ENCODE results near the gene KDM2B. TPM values are rescaled to one million over a fixed set of nuclear protein-coding genes. Genes with fewer than 3 reads are reported as not detected.

The KDM2B gene
- total RNA-seq, 1 donor from 2014 or later = 22.0 TPM

DNA sequence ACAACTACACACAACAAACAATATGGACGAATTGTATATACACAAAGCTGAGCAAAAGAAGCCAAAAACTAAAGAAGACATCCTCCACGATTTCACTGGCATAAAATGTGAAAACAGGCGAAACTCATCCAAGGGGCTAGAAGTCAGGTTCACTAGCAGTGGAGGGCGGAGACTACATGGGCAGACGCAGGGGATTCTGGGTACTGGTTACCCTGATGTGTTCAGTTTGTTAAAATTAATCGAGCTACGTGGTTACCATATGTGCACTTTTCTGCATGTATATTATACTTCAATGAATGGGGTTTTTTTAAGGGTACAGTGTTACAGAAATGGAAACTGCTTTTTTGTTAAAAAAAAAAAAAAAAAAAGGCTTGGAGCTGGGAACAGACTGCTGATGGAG lies 12.3 kb downstream of the KDM2B start:
- DNase-seq (ENCODE audit: low read depth) = no peak

DNA sequence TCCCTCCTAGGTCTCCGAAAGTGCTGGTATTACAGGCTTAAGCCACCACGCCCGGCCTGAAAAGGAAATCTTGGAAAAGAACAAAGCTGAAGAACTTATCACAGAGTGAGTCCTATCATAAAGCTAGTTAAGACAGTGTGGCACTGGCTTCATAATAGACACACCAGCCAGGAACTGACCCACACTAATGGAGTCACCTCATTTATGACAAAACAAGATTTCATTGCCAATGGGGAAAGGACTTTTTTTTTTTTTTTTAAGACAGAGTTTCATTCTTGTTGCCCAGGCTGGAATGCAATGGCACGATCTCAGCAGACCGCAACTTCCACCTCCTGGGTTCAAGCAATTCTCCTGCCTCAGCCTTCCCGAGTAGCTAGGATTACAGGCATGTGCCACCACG lies 15.7 kb downstream of the KDM2B start:
- DNase-seq (ENCODE audit: low read depth) = peak; percentile 35

DNA sequence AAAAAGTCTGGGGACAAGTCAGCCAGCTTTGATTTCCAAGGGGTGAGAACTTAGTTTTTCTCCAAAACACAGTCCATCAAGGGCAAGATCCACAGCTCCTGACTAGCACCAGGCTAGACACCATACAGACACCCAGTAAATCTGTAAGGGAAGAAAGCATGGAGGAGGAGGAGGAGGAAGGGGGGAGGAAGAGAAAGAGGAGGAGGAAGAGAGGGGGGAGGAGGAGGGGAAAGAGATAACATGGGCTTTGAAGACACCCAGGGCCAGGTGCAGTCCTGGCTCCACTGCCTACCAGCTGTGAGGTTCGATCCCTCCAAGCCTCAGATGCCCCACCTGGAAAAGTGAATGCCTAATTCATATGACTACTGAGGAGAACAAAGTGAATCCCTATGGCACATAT lies 18.3 kb downstream of the KDM2B start:
- no peak for DNase-seq (ENCODE audit: low read depth)

DNA sequence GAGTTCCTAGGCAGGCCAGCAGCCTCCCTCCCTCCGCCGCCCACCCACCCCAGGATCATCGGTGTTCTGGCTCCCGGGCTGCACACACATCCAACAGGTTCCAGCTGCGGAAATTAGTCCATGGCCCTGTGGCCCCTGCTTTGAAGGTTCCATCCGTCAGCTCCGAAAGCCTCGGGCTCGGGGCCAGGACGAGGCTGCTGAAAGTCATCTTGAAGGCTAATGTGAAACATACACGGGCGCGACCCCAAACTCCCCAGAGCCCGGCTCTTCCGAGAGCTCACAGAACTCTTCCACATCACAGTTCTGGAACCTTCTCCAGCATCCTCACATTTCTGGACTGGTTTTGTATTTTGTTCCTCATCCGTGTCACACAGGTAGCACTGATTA lies 19.8 kb downstream of the KDM2B start:
- DNase-seq (ENCODE audit: low read depth) = no peak

DNA sequence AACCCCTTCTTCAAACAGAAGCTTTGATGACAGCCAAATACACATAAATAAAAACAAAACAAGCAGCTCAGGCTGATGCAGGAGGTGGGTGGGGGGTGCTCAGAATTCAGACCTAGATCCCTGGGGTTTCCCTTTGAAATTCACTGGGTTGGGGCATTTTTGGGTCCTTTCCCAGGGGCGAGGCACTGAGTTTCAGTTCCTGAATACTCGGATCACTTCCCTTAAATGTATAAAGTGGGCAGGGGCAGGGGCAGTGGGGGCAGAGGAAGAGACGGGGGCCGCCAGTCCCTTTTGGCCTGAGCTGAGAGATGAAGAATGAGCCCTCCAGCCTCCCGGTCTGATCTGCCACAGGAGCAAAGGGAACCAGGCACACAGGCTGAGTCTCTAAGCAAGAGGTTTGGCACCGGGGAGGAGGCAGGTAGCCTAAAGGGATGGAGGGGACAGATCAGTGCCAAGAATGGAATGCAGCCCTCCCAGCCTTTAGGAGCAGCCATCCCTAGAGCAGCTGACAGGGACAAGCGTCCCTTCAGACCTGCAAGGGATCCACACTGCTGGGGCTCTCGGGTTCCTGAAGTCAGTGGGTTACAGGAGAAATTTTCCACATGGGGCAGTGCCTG lies 20.3 kb downstream of the KDM2B start:
- no peak for DNase-seq (ENCODE audit: low read depth)

DNA sequence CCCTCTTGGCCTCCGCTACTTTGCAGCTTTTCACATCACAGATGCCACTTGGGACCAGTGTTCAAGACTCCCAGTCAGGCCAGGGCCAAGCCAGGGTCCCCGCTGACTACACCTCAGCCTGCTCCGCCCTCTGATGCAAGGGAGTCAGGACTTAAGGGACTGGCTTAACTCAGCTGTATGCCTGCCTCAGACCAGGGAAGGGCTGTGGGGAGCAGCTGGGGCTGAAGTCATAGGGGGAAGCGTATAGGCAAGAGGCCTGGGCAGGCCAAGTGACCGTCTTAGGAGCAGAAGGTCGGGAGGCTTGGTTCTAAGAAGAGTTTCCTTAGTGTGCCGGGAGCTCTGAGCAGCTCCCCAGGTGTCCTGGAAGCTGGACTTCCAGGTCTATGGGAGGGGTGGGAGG lies 21.9 kb downstream of the KDM2B start:
- no peak for DNase-seq (ENCODE audit: low read depth)

DNA sequence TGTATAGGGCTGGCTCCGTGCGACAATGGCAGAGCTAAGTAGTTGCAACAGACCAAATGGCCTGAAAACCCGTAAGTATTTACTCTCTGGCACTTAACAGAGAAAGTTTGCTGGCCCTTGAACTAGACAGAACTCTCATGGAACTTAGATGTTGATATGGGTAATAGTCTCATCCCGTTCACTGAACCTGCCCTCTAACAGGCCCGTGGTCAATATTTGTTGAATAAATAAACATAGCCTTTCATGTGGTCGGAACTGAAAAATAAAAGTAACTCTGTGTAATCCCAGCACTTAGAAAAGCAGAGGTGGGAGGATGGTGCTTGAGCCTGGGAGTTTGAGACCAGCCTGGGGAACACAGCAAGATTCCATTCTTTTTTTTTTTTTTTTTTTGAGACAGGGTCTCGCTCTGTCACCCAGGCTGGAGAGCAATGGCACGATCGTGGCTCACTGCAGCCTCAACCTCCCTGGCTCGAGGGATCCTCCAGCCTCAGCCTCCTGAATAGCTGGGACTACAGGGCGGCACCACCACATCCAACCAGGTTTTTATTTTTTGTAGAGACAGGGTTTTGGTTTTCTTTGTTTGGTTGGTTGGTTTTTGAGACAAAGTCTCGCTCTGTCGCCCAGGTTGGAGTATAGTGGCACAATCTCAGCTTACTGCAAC lies 29.7 kb downstream of the KDM2B start:
- no peak for DNase-seq (ENCODE audit: low read depth)

DNA sequence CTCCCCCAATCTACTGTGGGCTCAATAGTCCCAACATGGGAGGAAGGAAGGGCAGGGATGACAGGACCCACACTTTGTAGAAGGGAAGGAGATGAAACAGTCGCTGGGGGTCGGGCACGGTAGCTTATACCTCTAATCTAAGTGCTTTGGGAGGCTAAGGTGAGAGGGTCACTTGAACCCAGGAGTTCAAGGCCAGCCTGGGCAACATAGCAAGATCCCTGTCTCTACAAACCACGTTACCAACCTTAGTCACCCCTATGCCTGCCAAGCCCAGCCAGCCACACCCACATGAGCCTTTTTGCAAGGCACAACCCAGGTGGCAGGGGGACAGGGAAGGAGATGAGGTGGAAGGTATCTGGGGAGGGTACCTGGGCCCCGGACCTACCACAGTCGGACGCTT lies 31.7 kb downstream of the KDM2B start:
- DNase-seq (ENCODE audit: low read depth) = no peak

DNA sequence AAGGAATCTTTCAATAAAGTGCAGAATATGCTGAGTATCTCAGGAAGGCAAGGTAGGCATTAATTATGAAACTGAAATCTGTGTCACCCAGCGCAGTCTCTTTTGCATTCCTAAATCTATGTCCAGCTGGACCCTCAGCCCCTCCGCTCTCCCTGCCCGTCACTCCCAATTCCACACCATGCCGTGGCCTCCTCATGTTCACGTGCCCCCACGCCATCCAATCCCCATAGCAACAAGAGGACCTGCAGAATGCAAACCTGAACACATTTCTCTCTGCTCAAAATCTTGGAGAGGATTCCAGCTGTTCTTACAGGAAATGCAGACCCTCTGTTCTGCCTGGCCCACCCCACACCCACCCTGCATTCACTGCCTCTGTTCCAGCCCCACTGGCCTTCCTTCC lies 35.3 kb downstream of the KDM2B start:
- no peak for DNase-seq (ENCODE audit: low read depth)

DNA sequence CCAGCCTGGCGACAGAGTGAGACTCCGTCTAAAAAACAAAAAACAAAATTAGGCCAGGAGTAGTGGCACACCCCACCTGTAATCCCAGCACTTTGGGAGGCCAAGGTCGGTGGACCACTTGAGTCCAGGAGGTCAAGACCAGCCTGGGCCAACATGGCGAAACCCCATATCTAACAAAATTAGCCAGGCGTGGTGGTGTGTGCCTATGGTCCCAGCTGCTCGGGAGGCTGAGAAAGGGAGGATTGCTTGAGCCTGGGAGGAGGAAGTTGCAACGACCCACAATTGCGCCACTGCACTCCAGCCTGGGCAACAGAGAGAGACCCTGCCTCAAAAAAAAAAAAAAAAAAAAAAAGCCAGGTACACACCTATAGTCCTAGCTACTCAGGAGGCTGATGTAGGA lies 37.0 kb downstream of the KDM2B start:
- no peak for DNase-seq (ENCODE audit: low read depth)

DNA sequence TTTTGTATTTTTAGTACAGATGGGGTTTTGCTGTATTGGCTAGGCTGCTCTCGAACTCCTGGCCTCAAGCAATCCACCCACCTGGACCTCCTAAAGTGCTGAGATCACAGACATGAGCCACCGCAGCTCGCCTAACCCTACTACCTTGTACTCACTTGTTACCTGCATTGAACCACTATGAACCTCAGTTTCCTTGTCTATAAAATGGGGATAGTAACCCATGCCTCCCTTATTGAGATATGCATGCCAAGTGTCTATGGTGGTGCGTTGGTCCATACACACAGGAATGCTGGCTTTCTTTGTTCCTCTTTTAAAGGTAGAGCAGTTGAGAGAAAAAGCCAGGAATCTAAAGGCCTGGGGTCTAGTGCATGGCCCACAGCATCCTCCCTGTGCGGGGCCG lies 40.9 kb downstream of the KDM2B start:
- DNase-seq (ENCODE audit: low read depth) = no peak

DNA sequence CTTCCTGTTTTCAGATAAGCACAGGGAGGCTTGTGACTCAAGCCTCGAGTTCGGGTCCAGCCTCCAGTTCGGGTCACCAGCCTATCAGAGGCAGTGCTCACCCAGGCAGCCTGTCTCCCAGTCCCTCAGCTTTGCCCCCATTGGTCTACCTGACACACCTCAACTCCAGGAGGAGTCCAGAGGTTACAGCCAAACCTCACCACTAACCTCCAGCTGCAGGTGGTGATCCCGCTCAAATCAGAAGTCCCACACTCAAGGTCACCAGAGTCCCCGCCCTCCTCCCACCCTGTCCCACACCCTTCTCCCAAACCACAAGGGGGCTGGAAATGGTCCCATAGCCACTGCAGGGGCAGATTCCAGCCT lies 42.1 kb downstream of the KDM2B start:
- DNase-seq (ENCODE audit: low read depth) = peak; percentile 52

DNA sequence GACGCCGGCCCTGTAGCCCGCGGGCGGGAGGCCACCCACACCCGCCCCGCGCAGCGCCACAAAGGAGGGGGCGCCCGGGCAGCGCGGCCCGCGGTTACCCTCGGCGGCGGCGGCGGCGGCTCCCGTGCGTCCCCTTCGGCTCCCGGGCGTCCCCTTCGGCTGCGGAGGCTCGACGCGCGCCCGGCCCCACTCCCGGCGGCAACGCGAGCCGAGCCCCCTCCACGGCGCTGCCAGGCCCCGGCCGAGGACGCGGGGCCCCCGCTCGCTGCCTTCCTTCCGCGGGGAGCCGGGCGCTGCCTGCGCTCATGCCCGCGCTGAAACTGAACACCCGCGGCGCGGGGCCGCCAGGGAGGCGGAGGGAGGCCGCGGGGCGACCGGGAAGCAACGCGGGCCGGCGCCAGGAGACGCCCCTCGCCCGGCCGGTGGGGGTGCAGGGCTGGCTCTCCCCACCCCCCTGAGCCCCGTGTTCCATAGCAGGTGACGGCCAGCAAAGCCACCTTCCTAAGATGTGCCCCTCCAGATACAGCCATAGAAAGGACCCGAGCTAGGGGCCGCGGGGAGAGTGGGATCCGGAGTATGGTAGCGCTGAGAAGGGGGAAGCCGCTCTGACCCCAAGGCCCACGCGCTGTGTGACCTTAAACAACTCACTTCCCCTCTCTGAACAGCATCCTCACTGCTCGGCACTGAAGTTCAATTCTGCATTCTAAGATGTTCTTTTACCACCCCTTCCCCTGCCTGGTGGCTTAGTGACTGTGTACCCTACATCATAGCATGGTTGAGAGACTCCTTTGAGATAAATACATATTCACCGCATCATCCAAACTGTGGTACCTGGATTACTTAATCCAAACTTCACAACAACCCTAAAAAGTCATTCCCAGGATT lies 42.8 kb downstream of the KDM2B start:
- peak; percentile 14 for DNase-seq (ENCODE audit: low read depth)

DNA sequence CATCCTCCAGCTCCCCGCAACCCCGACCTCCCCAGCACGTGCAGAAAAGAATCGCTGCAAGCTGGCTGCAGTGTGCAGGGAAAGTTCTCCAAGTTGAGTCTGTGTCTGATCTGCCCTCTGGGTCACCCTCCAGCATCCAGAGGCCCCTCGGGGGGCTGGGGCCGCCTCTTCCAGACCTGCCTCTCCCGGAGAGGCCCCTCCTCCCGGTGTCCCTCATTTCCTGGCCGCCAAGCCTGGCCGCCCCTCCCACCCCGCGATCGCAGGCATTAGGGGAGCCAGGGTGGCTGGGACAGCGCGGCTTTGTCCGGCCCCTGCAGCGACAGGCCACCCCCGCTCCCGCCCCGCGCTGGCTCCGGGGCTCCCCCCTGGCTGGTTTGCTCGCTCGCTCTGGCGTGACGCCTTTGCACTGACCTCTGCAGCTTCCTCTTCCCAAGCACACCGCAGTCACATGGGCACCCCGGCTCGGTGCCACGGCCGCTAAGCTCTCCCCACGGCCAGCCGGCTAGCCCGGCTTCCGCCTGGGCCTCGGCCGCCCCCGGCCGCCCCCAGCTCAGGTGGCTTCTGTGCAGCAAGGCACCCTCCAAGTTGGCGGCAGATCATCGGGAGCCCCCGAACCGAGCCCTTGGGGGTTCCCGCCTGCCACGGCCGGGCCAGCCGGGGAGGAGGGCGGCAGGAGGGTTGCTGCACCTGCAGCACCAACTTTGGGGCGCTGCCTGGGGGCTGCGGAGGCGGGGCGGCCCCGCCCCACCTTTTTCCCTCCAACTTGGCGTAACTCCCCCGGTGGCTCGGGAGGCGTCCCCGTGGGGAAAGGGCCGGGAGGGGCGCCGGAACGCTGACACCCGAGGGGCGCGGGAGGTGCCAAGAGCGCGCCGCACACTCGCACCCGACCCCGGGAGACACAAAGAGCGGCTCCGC lies 43.7 kb downstream of the KDM2B start:
- DNase-seq (ENCODE audit: low read depth) = peak; percentile 84

DNA sequence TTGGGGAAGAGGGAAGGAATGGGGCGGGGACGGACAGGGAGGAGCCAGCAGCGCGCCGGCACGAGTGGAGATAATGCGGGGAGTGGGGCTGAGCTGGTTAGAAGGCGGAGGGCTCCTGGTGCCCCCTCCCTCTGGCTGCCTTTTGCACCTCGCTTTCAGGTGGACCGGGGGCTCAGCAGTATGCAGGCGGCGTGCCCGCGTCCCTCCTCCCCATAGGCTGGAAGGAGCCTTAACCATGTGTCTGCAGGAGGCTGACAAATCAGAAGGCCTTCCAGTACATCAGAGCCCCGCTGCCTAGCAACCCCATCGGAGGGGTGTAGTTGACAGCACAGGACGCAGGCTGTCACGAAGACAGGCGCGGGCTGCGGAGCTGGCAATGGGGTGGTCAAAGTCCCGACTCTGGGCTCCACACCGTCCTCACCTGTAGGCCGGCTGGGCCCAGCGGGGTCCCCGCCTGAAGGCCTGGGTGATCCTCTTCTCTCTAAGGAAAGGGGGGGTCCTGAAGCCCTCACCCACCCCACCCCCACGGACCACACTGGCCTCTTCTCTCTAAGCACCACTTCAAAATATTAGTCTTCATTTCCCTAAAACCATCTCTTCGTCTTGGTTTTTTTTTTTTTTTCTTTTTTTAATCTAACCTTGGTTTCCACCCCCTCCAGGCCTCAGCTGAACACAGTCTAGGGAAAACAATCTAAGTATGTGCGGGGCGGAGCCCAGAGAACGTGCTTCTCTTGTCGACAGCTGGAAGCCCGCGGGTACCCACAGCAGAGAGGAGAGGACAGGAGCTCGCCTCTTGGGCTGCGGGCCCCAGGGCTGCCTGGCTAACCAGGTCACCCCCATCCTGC lies 44.5 kb downstream of the KDM2B start:
- DNase-seq (ENCODE audit: low read depth) = peak; percentile 90

DNA sequence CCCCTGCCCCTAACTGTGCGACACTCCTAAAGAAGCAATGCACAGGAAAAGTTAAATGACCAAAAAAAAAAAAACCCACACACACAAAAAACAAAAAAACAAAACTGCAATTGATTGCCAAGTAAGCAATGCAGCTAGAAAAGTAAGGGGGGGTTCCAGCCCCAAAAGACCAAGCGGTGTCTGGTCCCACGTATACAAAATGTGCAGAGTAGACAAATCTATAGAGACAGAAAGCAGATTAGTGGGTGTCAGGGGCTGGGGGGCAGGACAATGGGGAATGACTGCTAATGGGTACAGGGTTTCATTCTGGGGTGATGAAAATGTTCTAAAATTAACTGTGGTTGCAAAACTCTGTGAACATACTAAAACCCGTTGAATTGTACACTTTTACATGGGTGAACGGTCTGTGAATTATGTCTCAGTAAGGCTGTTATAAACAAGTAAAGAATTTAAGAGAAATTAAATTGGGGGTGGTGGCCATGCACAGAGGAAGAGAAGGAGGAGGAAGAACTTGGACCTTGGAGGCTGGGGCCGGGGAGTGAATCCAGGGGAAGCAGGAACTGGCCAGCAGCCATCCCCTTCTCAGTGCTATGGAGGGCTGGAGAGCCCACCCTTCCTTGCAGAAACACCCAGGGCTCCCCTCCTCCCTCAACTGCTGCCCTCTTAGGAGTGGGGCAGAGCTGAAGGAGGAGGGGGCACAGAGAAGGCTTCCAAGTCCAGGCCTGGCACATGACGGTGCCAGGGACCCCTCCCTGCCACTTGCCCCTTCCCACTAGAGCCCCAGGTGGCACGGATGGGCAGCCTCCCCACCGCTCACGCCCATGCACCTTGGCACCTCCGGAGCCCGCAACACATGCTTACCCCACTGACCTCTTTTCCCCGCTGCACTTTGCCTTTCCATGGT lies 45.4 kb downstream of the KDM2B start:
- no peak for DNase-seq (ENCODE audit: low read depth)

DNA sequence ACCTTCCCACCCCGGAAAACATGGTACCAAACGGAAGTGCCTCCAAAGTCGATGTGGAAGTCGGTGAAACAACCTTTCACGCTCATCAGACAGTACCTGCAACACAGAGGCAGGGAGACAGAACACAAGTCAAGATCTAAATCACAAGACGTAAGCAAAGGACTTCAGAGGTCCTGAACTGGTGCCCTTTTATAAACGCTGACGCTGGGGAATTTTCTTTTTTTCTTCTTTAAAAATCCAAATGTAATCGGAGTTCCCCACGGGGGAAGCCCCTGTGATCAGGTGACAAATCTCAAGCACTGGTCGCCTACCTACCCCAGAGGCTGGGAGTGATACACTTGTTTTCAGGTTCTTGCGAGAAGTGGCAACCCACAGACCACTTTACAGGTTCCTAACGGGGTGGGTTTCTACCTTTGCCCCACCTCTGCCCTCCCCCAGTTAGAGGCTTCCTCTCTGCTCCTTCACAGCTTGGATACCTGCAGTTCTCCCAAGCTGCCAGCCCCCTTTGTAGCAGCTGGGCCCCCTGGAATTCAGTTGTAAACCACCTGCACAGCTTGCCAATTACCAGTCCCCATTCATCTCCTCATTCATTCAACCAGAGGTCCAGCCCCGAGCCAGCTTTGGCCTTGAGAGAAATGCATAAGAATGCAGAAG lies 46.2 kb downstream of the KDM2B start:
- DNase-seq (ENCODE audit: low read depth) = no peak

DNA sequence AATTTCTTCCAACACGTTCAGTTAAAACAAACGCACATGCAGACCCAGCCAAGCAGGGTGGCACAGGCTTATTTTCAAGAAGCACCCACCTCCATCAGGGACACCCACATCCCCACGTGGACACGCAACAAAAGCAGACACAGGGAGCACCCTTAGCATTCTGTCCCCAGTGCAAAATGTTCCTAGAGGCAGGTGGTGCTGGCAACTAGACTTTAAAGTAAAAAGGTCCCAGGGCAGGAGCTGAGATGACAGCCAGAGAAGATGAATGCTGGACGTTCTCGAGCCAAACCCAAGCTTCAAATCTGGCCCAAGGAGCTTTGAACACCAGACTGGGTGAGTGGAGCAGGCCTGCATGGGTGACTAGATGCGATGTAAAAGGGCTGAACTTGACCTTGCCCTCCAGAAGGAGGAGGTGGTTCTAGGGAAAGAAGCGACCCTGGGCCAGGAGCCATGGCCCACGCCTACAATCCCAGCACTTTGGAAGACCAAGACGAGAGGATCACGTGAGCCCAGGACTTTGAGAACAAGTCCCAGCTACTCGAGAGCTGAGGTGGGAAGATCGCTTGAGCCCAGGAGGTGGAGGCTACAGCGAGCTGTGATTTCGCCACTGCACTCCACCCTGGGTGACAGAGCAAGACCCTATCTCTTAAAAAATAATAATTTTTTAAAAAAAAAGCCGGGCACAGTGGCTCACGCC lies 47.3 kb downstream of the KDM2B start:
- no peak for DNase-seq (ENCODE audit: low read depth)

Measured in myocyte (in vitro differentiated cells).